ENCODE data around the gene RGS3.

Gene RGS3

GRCh38 chr9:113602126-113603047, 138.9 kb downstream of the RGS3 start:
- DNase-seq = peak; percentile 56
- H3K36me3 Mint-ChIP-seq (ENCODE audit: low read depth) = no peaks in the 10 kb centered on the region
- peak overlapping the region; percentile 85 for H3K27ac Mint-ChIP-seq
- no peaks in the 10 kb centered on the region for H3K9me3 Mint-ChIP-seq
- peaks cover 70% of the 10 kb centered on the region for H3K4me1 Mint-ChIP-seq
- TF ChIP-seq, protein P1, sequence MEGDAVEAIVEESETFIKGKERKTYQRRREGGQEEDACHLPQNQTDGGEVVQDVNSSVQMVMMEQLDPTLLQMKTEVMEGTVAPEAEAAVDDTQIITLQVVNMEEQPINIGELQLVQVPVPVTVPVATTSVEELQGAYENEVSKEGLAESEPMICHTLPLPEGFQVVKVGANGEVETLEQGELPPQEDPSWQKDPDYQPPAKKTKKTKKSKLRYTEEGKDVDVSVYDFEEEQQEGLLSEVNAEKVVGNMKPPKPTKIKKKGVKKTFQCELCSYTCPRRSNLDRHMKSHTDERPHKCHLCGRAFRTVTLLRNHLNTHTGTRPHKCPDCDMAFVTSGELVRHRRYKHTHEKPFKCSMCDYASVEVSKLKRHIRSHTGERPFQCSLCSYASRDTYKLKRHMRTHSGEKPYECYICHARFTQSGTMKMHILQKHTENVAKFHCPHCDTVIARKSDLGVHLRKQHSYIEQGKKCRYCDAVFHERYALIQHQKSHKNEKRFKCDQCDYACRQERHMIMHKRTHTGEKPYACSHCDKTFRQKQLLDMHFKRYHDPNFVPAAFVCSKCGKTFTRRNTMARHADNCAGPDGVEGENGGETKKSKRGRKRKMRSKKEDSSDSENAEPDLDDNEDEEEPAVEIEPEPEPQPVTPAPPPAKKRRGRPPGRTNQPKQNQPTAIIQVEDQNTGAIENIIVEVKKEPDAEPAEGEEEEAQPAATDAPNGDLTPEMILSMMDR (IDR thresholded peaks at IDR 0.05) = no peak
- no peak overlapping the region for H3K4me3 Mint-ChIP-seq
- H3K27me3 Mint-ChIP-seq (ENCODE audit: low read depth, poor library complexity) = peaks cover 2% of the 10 kb centered on the region

DNA sequence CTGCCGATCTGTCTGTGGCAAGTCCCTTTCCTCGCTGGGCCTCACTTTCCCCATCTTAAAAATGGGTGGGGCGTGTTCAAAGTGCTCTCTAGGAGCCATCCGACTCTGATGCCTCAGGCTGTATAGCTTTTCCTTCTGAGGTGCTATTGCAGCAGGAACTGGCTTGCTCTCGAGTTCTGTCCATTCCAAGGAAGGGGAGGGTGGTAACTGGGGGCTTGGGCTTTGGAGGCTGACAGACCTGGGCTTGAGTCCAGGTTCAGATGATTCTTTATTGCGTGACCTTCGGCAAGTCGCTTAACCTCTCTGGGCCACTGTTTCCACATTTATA, 139.5 kb downstream of the RGS3 start:
- H3K36me3 Mint-ChIP-seq (ENCODE audit: low read depth) = no peaks in the 10 kb centered on the region
- H3K9me3 Mint-ChIP-seq = no peaks in the 10 kb centered on the region
- H3K4me1 Mint-ChIP-seq = peaks cover 67% of the 10 kb centered on the region
- peak overlapping the region; percentile 26 for H3K27ac Mint-ChIP-seq
- DNase-seq = no peak
- no peak overlapping the region for H3K4me3 Mint-ChIP-seq
- H3K27me3 Mint-ChIP-seq (ENCODE audit: low read depth, poor library complexity) = peaks cover 2% of the 10 kb centered on the region
- TF ChIP-seq, protein P1 (IDR thresholded peaks at IDR 0.05) = no peak

GRCh38 chr9:113603773-113604172, 140.2 kb downstream of the RGS3 start:
- H3K27ac Mint-ChIP-seq = peak overlapping the region; percentile 89
- peaks cover 60% of the 10 kb centered on the region for H3K4me1 Mint-ChIP-seq
- DNase-seq = no peak
- H3K9me3 Mint-ChIP-seq = no peaks in the 10 kb centered on the region
- H3K4me3 Mint-ChIP-seq = no peak overlapping the region
- H3K27me3 Mint-ChIP-seq (ENCODE audit: low read depth, poor library complexity) = peaks cover 2% of the 10 kb centered on the region
- TF ChIP-seq, protein P1 (IDR thresholded peaks at IDR 0.05) = no peak
- no peaks in the 10 kb centered on the region for H3K36me3 Mint-ChIP-seq (ENCODE audit: low read depth)

DNA sequence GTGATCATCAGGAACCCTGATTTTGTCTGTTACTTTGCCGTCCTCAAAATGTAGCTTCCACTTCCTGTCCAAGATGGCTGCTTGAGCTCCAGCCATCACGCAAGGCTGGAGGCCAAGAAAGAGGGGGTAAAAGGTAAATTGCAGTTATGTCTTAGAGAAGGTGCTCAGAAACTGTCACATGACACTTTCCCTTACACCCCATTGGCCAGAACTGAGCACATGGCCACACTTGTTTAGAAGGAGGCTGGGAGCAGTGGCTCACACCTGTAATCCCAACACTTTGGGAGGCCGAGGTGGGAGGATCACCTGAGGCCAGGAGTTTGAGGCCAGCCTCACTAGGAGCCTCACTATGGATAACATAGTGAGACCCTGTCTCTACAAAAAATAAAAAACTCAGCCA, 140.9 kb downstream of the RGS3 start:
- Mint-ChIP-seq H3K9me3 (no peaks in the 10 kb centered on the region), H3K27me3 (ENCODE audit: low read depth, poor library complexity) (peaks cover 2% of the 10 kb centered on the region), H3K4me3 (no peak overlapping the region), H3K4me1 (peaks cover 56% of the 10 kb centered on the region), H3K27ac (no peak overlapping the region), H3K36me3 (ENCODE audit: low read depth) (no peaks in the 10 kb centered on the region)
- no peak for DNase-seq
- TF ChIP-seq, protein P1 (IDR thresholded peaks at IDR 0.05) = no peak

GRCh38 chr9:113606510-113606909, 143.0 kb downstream of the RGS3 start:
- H3K9me3 Mint-ChIP-seq = no peaks in the 10 kb centered on the region
- no peaks in the 10 kb centered on the region for H3K36me3 Mint-ChIP-seq (ENCODE audit: low read depth)
- no peak overlapping the region for H3K4me3 Mint-ChIP-seq
- H3K27me3 Mint-ChIP-seq (ENCODE audit: low read depth, poor library complexity) = peaks cover 2% of the 10 kb centered on the region
- TF ChIP-seq, protein P1 (IDR thresholded peaks at IDR 0.05) = no peak
- peaks cover 55% of the 10 kb centered on the region for H3K4me1 Mint-ChIP-seq
- no peak overlapping the region for H3K27ac Mint-ChIP-seq
- no peak for DNase-seq
